HG03469 (cell line): ENCODE data around the gene THRB.

Experiments used
- ATAC-seq: cut with Tn5 transposase; IDR thresholded peaks from one replicate; pipeline ENCODE4 v1.9.1; 2021; ENCODE audit warnings: mild to moderate bottlenecking, moderate library complexity, moderate number of reproducible peaks; ENCODE audit not compliant: unreplicated experiment

THRB gene

GRCh38 chr3:24197809-24198208 is 296.8 kb downstream of the THRB start:
- ATAC-seq = no peak

DNA sequence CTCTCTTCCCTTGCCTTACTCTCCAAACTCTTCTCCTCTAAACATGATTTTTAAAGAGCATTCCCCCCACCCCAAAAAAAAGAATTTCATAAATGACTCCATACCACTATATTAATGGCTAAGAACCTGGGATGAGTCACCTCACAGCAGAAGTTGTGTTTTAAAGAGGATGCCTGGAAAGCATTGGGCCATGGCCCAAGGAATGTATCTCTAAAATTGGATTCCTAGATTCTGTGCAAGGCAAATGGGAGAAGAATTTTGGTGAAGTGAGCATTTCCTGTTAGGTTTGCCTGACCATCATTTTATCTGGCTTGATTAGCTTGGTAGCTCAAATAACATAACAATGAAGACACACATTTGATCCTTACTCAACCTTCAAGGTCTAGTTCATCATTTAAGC is 298.1 kb downstream of the THRB start:
- no peak for ATAC-seq

DNA sequence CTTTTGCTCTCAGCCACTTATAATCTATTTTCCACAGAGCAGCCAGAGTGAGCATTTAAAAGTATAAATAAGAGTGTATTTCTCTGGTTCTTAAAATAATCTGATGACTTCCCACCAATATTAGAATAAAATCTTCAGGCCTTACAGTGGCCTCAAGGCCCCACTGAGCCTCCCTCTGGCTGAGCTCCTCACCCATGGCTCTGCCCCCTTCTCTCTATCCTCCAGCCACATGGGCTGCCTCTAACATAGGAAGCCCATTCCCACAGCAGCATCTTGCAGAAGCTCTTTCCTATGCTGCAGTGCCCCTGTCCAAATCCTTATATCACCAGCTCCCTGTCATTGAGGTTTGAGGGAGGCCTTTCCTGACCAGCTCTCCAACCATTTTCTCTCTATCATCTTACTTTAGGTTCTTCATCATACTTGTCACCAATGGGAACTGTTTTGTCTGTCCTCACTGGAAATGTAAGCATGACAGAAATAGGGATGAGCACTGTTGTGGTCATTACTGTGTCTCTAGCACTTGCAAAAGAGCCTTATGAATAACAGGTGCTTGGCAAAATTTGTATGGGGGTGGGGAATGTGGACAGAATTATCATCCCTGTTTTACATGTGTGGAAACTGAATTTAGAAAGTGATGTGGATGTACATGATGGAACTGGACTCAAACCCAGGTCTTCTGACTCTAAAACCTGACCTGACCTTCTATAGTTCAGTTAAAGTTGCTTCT is 299.0 kb downstream of the THRB start:
- ATAC-seq = no peak

DNA sequence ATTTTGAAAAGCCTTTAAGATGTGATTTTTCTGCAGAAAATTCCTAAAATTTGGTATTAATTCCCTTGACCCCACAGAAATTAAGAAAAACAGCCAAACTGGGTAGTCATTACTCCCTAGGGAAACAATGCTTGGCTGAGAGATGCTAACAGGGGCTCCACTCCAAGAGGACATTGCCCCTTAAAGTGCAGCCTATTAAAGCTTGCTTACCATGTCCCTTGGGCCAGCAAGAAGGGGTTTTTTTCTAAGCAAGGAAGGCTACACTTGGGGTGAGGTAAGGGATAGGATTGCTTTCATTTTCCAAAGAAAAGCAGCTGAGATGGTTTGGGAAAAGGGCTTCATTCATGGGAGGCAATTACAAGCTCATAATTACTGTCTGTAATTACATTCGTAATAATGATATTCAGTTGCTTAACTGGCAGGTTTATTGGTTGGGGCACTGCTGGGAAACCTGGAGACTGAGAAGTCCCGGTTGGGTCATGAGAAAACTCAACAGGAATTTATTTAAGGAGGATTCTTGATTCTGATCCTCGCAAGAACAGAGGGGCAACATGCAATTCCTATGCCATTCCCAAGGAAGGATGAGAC is 302.1 kb downstream of the THRB start:
- no peak for ATAC-seq

GRCh38 chr3:24191801-24192403 is 302.7 kb downstream of the THRB start:
- no peak for ATAC-seq

DNA sequence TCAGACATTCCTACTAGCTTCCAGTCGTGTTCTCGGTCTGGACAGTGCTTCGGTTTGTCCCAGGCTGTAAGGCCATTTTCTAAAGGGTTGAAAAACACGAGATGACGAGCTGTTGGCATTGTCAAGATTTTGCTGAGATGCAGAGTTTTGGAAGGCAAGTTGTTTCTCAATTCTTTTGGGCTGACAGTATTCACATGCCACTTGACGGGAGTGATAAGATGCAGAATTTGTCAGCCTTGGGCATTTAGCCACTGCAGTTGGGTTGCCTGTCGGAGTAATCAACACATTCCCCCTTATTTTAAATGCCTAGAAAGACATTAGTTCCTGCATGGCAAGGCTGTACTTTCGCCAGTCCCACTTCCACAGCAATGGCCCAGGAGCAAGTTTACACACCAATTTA is 304.4 kb downstream of the THRB start:
- ATAC-seq = no peak

DNA sequence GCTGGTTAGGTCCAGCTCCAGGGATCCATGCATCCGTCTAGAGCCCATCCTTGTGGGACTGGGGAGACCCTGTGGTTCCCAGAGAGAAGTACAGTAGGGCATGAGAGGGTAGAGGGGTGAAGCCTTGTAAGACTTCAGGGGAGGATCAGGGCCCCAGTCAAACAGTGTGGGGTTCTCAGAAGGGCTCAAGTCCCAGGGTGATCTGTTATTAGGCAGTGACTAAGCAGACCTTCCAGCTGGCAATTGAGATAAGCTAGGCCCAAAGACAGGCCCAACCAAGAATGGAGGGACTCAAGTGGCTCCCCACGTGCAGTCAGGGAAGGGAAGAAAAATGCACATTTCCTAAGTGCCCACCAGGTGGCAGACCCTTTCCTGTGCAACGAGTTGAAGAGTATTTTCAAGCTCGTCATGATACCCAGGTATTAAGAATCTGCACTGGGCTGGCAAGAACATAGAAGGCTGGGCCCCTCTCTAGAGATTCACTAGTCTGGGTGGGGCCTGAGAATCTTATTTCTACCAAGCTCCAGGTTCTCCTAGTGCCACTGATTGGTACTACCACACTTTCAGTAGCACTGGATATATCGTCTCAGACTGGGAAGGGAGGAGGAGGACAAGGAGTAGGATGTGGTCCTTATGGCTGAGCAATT is 308.8 kb downstream of the THRB start:
- peak; percentile 78 for ATAC-seq

- ATAC-seq = no peak
Measured at GRCh38 chr3:24184528-24185176, 310.0 kb downstream of the THRB start.

- no peak for ATAC-seq
Measured at GRCh38 chr3:24182756-24183155, 311.9 kb downstream of the THRB start.

DNA sequence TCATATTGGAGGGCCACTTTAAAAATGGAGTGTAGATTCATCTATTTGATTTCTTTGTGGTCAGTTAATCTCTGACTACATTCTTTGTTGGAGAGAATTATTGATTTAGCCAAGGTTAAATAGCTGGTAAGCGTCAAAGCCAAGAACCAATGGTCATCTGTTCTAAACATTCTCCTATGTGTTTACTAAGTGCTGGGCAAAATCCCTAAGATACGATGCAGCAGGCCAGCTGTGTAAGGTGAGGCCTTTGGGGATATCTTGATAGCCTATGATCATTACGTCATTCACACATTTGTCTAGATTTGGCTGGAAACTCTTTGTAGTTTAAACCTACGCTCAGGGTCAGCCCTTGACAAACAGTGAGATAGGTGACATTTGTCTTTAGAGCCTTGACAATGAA is 313.4 kb downstream of the THRB start:
- no peak for ATAC-seq

DNA sequence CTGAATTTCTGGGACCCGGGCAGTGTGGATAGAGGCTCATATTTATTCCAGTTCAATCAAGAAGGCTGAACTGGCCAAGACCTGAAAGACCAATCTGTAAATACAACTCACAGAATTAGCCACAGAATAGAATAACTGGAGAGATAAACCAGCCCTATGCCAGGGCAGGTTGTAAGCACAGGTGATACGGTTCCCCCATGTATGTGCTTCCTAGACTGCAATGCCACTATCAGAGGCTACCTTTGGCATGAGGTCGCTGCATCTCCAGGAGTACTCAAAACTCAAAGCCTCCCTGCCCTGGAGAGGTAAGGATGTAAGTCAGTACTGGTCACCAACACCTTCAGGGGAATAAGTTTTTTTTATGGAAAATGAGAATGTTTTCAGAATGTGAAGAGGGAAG is 314.0 kb downstream of the THRB start:
- no peak for ATAC-seq

DNA sequence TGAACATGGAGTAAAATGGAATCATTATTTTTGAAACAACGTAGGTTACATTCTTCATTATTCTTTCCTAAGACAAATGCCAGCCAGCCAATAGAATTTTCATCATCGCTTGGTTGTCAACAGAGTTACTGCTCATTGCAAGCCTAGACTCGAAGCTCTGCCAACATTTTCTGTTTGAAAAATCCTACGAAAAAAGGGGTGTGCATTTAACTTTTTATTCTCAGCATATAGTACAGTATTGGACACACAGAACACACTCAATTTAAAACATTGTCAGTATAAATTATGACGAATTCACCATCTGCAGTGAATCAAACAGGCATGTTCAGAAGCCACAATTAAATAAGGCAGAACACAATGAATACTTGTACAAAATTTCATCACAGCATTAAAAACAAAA is 317.4 kb downstream of the THRB start:
- ATAC-seq = no peak

GRCh38 chr3:24174614-24175013 is 320.0 kb downstream of the THRB start:
- no peak for ATAC-seq

DNA sequence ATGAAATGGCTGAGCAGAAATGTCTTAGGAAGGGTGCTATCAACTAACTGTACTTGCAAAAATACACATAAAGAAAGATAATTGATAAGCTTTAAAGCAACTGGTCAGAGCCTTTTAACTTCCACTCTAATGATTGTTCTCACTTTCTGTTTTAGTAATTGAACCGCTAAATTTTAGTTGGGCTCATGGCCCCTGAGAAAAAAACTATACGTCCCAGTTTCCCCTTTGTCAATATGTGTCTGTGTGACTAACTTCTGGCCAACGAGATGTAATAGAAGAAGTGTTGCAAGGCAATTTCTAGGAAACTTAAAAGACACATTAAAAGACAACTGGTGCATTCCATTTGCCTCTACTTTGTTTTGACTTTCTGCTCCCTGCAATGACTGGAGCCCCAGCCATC is 325.7 kb downstream of the THRB start:
- ATAC-seq = no peak

DNA sequence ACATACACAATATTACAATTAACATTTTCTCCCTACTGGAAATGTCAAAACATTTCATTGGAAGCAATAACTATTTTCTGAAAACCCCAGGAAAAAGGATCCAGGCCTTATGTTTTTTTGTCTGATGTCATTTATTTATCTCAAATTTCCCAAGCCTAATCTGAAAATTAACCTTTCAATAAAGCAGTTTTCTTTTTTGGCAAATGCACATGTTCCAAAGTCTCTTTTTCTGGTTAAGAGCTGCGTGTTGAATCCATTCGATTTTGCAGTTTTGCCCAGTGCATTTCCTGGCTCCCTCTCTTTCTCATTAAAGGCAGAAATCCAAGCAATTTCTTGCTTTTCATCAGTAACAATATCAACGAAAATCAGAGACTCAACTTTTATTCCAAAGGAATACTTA is 327.2 kb downstream of the THRB start:
- no peak for ATAC-seq

DNA sequence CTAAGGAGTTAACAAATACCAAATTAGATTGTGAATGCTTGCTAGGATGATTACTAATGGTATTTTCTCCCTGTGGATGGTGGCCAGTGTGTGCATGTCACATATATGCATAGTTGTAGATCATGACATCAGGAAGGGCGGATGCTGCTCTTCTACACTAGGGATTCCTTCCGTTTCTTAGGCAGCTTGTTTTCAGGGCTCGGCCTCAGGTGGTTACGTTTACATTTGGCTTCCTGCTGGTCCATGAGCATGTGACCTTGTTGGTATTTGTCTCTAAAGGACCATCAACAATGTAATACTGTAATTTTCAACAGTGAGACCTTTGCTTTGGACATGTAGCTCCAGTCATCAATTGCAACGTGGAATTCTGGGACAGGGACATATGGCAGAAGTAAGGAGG is 328.1 kb downstream of the THRB start:
- no peak for ATAC-seq

- no peak for ATAC-seq
Measured at GRCh38 chr3:24165603-24165982, 329.1 kb downstream of the THRB start.

DNA sequence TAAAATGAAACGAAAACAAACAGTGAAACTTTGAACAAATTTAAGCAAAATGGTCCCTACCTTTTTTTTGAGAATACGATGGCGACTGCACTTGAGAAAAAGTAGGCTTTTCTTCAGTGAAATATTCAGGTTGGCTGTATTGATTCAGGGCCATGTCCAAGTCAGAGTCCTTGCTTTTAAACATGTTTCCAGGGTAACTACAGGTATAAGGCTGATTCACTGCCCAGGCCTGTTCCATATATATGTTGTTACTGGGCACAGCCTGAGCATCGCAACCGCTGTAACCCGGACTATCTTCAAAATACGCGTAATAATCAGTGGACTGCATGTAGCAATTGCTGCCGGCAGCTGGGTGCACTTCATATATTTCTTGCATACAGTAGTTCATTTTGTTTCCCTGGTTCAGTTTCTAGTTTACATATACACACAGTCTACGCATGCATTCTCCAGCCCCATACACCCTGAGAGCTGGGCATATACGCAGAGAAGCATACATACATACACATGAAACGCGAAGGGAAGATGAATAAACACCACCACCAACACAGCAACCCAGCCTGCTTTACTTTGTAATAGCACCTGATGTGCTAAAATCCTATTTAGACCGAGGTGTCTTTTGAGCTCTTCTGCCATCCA is 329.6 kb downstream of the THRB start:
- ATAC-seq = no peak

- no peak for ATAC-seq
Measured at GRCh38 chr3:24162929-24163328, 331.7 kb downstream of the THRB start.

DNA sequence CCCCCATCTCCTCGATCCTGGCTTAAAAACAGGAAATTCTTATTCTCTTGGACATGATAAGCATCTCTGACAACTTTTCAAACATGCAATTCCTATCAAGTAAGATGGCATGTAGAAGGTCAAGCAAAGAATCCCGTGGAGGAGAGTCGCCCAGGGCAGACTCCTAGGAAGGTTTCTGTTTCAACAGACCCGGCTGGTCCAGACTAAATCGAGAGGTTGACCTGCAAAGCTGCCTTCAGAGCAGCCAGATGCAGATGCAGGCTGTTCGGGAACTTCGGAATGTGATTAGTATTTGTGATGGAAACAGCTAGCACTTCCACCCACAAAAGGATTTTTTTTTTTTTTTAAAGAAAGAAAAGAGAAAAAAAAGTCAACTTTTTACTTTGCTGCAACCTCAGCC is 332.8 kb downstream of the THRB start:
- no peak for ATAC-seq
